C4-2B (cell line): ENCODE results near the gene SIAH3.

Experiments
- CTCF ChIP-seq: fragments of 450-650 bp; conservative IDR thresholded peaks from 2 replicates; pipeline ENCODE4 v1.5.1; 2017; ENCODE audit warnings: mild to moderate bottlenecking
- ZFX ChIP-seq: fragments of 450-650 bp; IDR thresholded peaks from 2 replicates; pipeline ENCODE4 v1.6.1; 2017

GRCh38 chr13:45817833-45818232, 33.7 kb downstream of the SIAH3 start:
- TF ChIP-seq CTCF (no peak), ZFX (no peak)
